SK-N-SH treated with all-trans-retinoic acid at 6 μM for 48 hours (cell line): ENCODE measurements around the gene RPRD1A.

ENCODE experiments used
- ATAC-seq: fragments of 200-7000 bp; cut with Tn5 transposase; 3 replicates; pipeline ENCODE4 v1.9.1; 2020; ENCODE audit warnings: mild to moderate bottlenecking, moderate library complexity
- ARNTL ChIP-seq: fragments of 450-650 bp; formaldehyde crosslinking; IDR thresholded peaks from 2 replicates; pipeline ENCODE4 v1.5.0; 2020; ENCODE audit warnings: low read depth, mild to moderate bottlenecking, moderate library complexity, borderline replicate concordance
- BACH2 ChIP-seq: fragments of 250-450 bp; sonication (Bioruptor Pico); IDR thresholded peaks from 2 replicates; pipeline ENCODE4 v1.9.0; 2021; ENCODE audit warnings: mild to moderate bottlenecking, borderline replicate concordance
- CSDC2 ChIP-seq: fragments of 250-450 bp; sonication (Bioruptor Pico); IDR thresholded peaks from 2 replicates; pipeline ENCODE4 v1.5.0; 2020; ENCODE audit warnings: mild to moderate bottlenecking, moderate library complexity
- ESRRG ChIP-seq: fragments of 250-450 bp; sonication (Bioruptor Pico); IDR thresholded peaks from 2 replicates; pipeline ENCODE4 v1.6.1; 2021; ENCODE audit warnings: mild to moderate bottlenecking
- GLIS3 ChIP-seq: fragments of 250-450 bp; sonication (Bioruptor Pico); IDR thresholded peaks from 2 replicates; pipeline ENCODE4 v1.5.0; 2020; ENCODE audit warnings: mild to moderate bottlenecking, moderate library complexity
- ISL1 ChIP-seq: fragments of 250-450 bp; sonication (Bioruptor Pico); IDR thresholded peaks from 2 replicates; pipeline ENCODE4 v2.1.2; 2022; ENCODE audit warnings: mild to moderate bottlenecking, moderate library complexity
- OSR1 ChIP-seq: fragments of 250-450 bp; sonication (Bioruptor Pico); IDR thresholded peaks from 2 replicates; pipeline ENCODE4 v1.8.0; 2022; ENCODE audit warnings: moderate library complexity, mild to moderate bottlenecking, inconsistent platforms
- PPARA ChIP-seq: fragments of 250-450 bp; sonication (Bioruptor Pico); IDR thresholded peaks from 2 replicates; pipeline ENCODE4 v1.5.0; 2020; ENCODE audit warnings: mild to moderate bottlenecking, borderline replicate concordance
- RARB ChIP-seq: fragments of 250-450 bp; sonication (Bioruptor Pico); IDR thresholded peaks from 2 replicates; pipeline ENCODE4 v1.8.0; 2021; ENCODE audit warnings: mild to moderate bottlenecking, moderate library complexity
- TCF4 ChIP-seq: fragments of 250-450 bp; sonication (Bioruptor Pico); IDR thresholded peaks from 2 replicates; pipeline ENCODE4 v1.8.0; 2021; ENCODE audit warnings: mild to moderate bottlenecking, moderate library complexity, borderline replicate concordance
- TOX ChIP-seq: fragments of 250-450 bp; sonication (Bioruptor Pico); IDR thresholded peaks from 2 replicates; pipeline ENCODE4 v1.8.0; 2021; ENCODE audit warnings: mild to moderate bottlenecking, moderate library complexity, borderline replicate concordance
- ZC3H10 ChIP-seq: fragments of 250-450 bp; sonication (Bioruptor Pico); IDR thresholded peaks from 2 replicates; pipeline ENCODE4 v1.5.1; 2021; ENCODE audit warnings: mild to moderate bottlenecking, moderate library complexity
- ZFP3 ChIP-seq: fragments of 250-450 bp; sonication (Bioruptor Pico); IDR thresholded peaks from 2 replicates; pipeline ENCODE4 v1.5.0; 2020; ENCODE audit warnings: mild to moderate bottlenecking, moderate library complexity
- ZFP30 ChIP-seq: fragments of 450-650 bp; formaldehyde crosslinking; IDR thresholded peaks from 2 replicates; pipeline ENCODE4 v1.5.0; 2022; ENCODE audit warnings: mild to moderate bottlenecking, moderate library complexity
- ZNF565 ChIP-seq: fragments of 450-650 bp; formaldehyde crosslinking; conservative IDR thresholded peaks from 2 replicates; pipeline ENCODE4 v1.5.0; 2020; ENCODE audit warnings: low read depth, mild to moderate bottlenecking, moderate library complexity
- ZNF70 ChIP-seq: fragments of 450-650 bp; formaldehyde crosslinking; IDR thresholded peaks from 2 replicates; pipeline ENCODE4 v1.5.0; 2020; ENCODE audit warnings: mild to moderate bottlenecking, moderate library complexity
- ZNF8 ChIP-seq: fragments of 450-650 bp; formaldehyde crosslinking; IDR thresholded peaks from 2 replicates; pipeline ENCODE4 v1.5.0; 2020; ENCODE audit warnings: mild to moderate bottlenecking, moderate library complexity
- TF ChIP-seq, protein P1 (sequence below): fragments of 250-450 bp; sonication (Bioruptor Pico); IDR thresholded peaks from 2 replicates; pipeline ENCODE4 v1.5.0; 2020; ENCODE audit warnings: mild to moderate bottlenecking, moderate library complexity
- TF ChIP-seq, protein P2 (sequence below): fragments of 250-450 bp; sonication (Bioruptor Pico); IDR thresholded peaks from 2 replicates; pipeline ENCODE4 v1.8.0; 2021; ENCODE audit warnings: low read depth, mild to moderate bottlenecking, moderate library complexity, borderline replicate concordance
- TF ChIP-seq, protein P3 (sequence below): fragments of 250-450 bp; sonication (Bioruptor Pico); IDR thresholded peaks from 2 replicates; pipeline ENCODE4 v1.5.1; 2020; ENCODE audit warnings: low read depth, mild to moderate bottlenecking, moderate library complexity
- TF ChIP-seq, protein P4 (sequence below): fragments of 250-450 bp; sonication (Bioruptor Pico); IDR thresholded peaks from 2 replicates; pipeline ENCODE4 v1.8.0; 2020; ENCODE audit warnings: mild to moderate bottlenecking, moderate library complexity, borderline replicate concordance
- TF ChIP-seq, protein P5 (sequence below): fragments of 250-450 bp; sonication (Bioruptor Pico); IDR thresholded peaks from 2 replicates; pipeline ENCODE4 v1.5.1; 2021; ENCODE audit warnings: mild to moderate bottlenecking, moderate library complexity

The RPRD1A gene

DNA sequence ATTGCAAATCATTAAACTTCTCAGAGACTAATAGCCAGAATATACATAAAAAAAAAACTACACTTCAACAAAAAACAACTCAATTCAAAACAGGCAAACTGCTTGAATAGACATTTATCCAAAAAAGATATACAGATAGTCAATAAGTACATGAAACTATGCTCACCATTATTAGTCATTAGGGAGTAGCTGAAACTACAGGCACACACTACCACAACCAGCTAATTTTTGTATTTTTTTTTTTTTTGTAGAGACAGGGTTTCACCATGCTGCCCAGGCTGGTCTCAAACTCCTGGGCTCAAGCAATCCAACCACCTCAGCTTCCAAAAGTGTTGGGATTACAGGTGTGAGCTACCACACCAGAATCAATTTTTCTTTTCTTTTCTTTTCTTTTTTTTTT is 16.9 kb downstream of the RPRD1A start:
- no peak for ATAC-seq
- TF ChIP-seq, protein P1, sequence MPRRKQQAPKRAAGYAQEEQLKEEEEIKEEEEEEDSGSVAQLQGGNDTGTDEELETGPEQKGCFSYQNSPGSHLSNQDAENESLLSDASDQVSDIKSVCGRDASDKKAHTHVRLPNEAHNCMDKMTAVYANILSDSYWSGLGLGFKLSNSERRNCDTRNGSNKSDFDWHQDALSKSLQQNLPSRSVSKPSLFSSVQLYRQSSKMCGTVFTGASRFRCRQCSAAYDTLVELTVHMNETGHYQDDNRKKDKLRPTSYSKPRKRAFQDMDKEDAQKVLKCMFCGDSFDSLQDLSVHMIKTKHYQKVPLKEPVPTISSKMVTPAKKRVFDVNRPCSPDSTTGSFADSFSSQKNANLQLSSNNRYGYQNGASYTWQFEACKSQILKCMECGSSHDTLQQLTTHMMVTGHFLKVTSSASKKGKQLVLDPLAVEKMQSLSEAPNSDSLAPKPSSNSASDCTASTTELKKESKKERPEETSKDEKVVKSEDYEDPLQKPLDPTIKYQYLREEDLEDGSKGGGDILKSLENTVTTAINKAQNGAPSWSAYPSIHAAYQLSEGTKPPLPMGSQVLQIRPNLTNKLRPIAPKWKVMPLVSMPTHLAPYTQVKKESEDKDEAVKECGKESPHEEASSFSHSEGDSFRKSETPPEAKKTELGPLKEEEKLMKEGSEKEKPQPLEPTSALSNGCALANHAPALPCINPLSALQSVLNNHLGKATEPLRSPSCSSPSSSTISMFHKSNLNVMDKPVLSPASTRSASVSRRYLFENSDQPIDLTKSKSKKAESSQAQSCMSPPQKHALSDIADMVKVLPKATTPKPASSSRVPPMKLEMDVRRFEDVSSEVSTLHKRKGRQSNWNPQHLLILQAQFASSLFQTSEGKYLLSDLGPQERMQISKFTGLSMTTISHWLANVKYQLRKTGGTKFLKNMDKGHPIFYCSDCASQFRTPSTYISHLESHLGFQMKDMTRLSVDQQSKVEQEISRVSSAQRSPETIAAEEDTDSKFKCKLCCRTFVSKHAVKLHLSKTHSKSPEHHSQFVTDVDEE, result no peak
- TF ChIP-seq TOX (no peak), ISL1 (CRISPR knock-in tag) (no peak), ZNF8 (no peak), ZFP30 (CRISPR knock-in tag) (no peak), TCF4 (CRISPR knock-in tag) (no peak), ZFP3 (CRISPR knock-in tag) (no peak), BACH2 (CRISPR knock-in tag) (no peak), GLIS3 (CRISPR knock-in tag) (no peak), PPARA (CRISPR knock-in tag) (no peak), ZNF565 (CRISPR knock-in tag) (no peak), ZNF70 (CRISPR knock-in tag) (no peak), CSDC2 (CRISPR knock-in tag) (no peak), OSR1 (CRISPR knock-in tag) (no peak), ESRRG (CRISPR knock-in tag) (no peak), ZC3H10 (no peak)
- TF ChIP-seq, protein P2, sequence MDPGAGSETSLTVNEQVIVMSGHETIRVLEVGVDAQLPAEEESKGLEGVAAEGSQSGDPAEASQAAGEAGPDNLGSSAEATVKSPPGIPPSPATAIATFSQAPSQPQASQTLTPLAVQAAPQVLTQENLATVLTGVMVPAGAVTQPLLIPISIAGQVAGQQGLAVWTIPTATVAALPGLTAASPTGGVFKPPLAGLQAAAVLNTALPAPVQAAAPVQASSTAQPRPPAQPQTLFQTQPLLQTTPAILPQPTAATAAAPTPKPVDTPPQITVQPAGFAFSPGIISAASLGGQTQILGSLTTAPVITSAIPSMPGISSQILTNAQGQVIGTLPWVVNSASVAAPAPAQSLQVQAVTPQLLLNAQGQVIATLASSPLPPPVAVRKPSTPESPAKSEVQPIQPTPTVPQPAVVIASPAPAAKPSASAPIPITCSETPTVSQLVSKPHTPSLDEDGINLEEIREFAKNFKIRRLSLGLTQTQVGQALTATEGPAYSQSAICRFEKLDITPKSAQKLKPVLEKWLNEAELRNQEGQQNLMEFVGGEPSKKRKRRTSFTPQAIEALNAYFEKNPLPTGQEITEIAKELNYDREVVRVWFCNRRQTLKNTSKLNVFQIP, result no peak
- TF ChIP-seq, protein P3, sequence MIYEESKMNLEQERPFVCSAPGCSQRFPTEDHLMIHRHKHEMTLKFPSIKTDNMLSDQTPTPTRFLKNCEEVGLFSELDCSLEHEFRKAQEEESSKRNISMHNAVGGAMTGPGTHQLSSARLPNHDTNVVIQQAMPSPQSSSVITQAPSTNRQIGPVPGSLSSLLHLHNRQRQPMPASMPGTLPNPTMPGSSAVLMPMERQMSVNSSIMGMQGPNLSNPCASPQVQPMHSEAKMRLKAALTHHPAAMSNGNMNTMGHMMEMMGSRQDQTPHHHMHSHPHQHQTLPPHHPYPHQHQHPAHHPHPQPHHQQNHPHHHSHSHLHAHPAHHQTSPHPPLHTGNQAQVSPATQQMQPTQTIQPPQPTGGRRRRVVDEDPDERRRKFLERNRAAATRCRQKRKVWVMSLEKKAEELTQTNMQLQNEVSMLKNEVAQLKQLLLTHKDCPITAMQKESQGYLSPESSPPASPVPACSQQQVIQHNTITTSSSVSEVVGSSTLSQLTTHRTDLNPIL (CRISPR knock-in tag), result no peak

DNA sequence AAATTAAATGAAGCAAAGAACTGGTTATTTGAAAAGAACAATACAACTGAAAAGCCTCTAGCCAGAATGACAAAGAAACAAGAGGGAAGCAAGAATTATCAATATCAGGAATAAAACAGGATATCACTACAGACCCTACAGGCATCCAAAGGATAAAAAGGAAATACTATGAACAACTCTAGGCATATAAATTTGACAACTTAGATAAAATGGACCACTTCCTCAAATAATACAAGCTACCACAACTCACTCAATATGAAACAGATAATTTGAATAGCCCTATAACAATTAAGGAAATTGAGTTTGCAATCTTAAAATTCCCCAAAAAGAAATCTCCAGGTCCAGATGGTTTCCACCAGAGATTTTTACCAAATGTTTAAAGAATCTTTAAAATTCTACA is 19.8 kb downstream of the RPRD1A start:
- ATAC-seq, result no peak
- TF ChIP-seq TCF4 (CRISPR knock-in tag) (no peak), ARNTL (CRISPR knock-in tag) (no peak), ESRRG (CRISPR knock-in tag) (no peak), TOX (no peak), ZFP3 (CRISPR knock-in tag) (no peak), RARB (CRISPR knock-in tag) (no peak), ZC3H10 (no peak), ZNF70 (CRISPR knock-in tag) (no peak), CSDC2 (CRISPR knock-in tag) (no peak), ZNF8 (no peak), PPARA (CRISPR knock-in tag) (no peak), BACH2 (CRISPR knock-in tag) (no peak), ZFP30 (CRISPR knock-in tag) (no peak), GLIS3 (CRISPR knock-in tag) (no peak)
- TF ChIP-seq, protein P4, sequence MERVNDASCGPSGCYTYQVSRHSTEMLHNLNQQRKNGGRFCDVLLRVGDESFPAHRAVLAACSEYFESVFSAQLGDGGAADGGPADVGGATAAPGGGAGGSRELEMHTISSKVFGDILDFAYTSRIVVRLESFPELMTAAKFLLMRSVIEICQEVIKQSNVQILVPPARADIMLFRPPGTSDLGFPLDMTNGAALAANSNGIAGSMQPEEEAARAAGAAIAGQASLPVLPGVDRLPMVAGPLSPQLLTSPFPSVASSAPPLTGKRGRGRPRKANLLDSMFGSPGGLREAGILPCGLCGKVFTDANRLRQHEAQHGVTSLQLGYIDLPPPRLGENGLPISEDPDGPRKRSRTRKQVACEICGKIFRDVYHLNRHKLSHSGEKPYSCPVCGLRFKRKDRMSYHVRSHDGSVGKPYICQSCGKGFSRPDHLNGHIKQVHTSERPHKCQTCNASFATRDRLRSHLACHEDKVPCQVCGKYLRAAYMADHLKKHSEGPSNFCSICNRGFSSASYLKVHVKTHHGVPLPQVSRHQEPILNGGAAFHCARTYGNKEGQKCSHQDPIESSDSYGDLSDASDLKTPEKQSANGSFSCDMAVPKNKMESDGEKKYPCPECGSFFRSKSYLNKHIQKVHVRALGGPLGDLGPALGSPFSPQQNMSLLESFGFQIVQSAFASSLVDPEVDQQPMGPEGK (CRISPR knock-in tag), result no peak
- TF ChIP-seq, protein P5, sequence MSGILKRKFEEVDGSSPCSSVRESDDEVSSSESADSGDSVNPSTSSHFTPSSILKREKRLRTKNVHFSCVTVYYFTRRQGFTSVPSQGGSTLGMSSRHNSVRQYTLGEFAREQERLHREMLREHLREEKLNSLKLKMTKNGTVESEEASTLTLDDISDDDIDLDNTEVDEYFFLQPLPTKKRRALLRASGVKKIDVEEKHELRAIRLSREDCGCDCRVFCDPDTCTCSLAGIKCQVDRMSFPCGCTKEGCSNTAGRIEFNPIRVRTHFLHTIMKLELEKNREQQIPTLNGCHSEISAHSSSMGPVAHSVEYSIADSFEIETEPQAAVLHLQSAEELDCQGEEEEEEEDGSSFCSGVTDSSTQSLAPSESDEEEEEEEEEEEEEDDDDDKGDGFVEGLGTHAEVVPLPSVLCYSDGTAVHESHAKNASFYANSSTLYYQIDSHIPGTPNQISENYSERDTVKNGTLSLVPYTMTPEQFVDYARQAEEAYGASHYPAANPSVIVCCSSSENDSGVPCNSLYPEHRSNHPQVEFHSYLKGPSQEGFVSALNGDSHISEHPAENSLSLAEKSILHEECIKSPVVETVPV (CRISPR knock-in tag), result no peak
- TF ChIP-seq, protein P2, result no peak
- TF ChIP-seq, protein P1, result no peak
- TF ChIP-seq, all 23 proteins: peak for 0
